HG02870 (cell line): Measurements from ENCODE around the gene SKI.

Experiments used
- ATAC-seq: cut with Tn5 transposase; IDR thresholded peaks from one replicate; pipeline ENCODE4 v1.9.1; 2021; ENCODE audit warnings: mild to moderate bottlenecking, moderate library complexity; ENCODE audit not compliant: unreplicated experiment

The SKI gene

GRCh38 chr1:2228157-2228594 lies at the start of gene SKI:
Gene SKI (plus strand): TSS chr1:2228319. CDS start chr1:2228767, 448 bp downstream.
- ATAC-seq: no peak

- no peak for ATAC-seq
These were observed 49.2 kb upstream of the SKI start for GRCh38 chr1:2178875-2179274.

- ATAC-seq: no peak
These were observed 48.7 kb upstream of the SKI start for GRCh38 chr1:2179283-2180013.

- no peak for ATAC-seq
These were observed 47.5 kb upstream of the SKI start for GRCh38 chr1:2180297-2181245.

- no peak for ATAC-seq
These were observed 46.8 kb upstream of the SKI start for GRCh38 chr1:2181271-2181670.

GRCh38 chr1:2181752-2182151 lies 46.4 kb upstream of the SKI start:
- no peak for ATAC-seq

GRCh38 chr1:2182376-2182775 lies 45.7 kb upstream of the SKI start:
- no peak for ATAC-seq

GRCh38 chr1:2183937-2184334 lies 44.2 kb upstream of the SKI start:
- no peak for ATAC-seq

GRCh38 chr1:2184531-2184930 lies 43.6 kb upstream of the SKI start:
- ATAC-seq: no peak

- ATAC-seq: no peak
These were observed 43.2 kb upstream of the SKI start for GRCh38 chr1:2184934-2185333.

GRCh38 chr1:2185880-2186855 lies 42.0 kb upstream of the SKI start:
- no peak for ATAC-seq

GRCh38 chr1:2186901-2187300 lies 41.2 kb upstream of the SKI start:
- ATAC-seq: no peak

GRCh38 chr1:2187619-2188018 lies 40.5 kb upstream of the SKI start:
- ATAC-seq: no peak

- no peak for ATAC-seq
These were observed 39.8 kb upstream of the SKI start for GRCh38 chr1:2188336-2188735.

- ATAC-seq: no peak
These were observed 38.4 kb upstream of the SKI start for GRCh38 chr1:2189459-2190425.

- no peak for ATAC-seq
These were observed 37.6 kb upstream of the SKI start for GRCh38 chr1:2190491-2190976.

- no peak for ATAC-seq
These were observed 35.8 kb upstream of the SKI start for GRCh38 chr1:2192031-2192995.

- ATAC-seq: no peak
These were observed 34.4 kb upstream of the SKI start for GRCh38 chr1:2193514-2194281.
